NCI-H2107 treated with DMSO at 0.1 percent for 48 hours (cell line): ENCODE results near the gene OR52I1.

Source experiments
- DNase-seq: peaks from one replicate; lab custom pipeline; 2025; ENCODE audit not compliant: unreplicated experiment; lab: John Stamatoyannopoulos, UW

Gene OR52I1

GRCh38 chr11:4593739-4594138 lies at the start of gene OR52I1:
OR52I1 (plus strand) TSS chr11:4594039; CDS start chr11:4594039, 0 bp downstream.
- DNase-seq, result no peak

GRCh38 chr11:4544891-4545290 lies 48.9 kb upstream of the OR52I1 start, which contains the start of gene OR52M1:
OR52M1 (plus strand) TSS chr11:4545191; CDS start chr11:4545191, 0 bp downstream.
- no peak for DNase-seq

- DNase-seq, result no peak
Observed at GRCh38 chr11:4546878-4547277, 47.0 kb upstream of the OR52I1 start.

- DNase-seq, result no peak
Observed at GRCh38 chr11:4547416-4547815, 46.4 kb upstream of the OR52I1 start.

- no peak for DNase-seq
Observed at GRCh38 chr11:4551346-4551979, 42.4 kb upstream of the OR52I1 start.

GRCh38 chr11:4559527-4560440 lies 34.1 kb upstream of the OR52I1 start:
- DNase-seq, result no peak

- DNase-seq, result no peak
Observed at GRCh38 chr11:4560467-4560866, 33.4 kb upstream of the OR52I1 start.

- DNase-seq, result no peak
Observed at GRCh38 chr11:4565371-4565770, 28.5 kb upstream of the OR52I1 start.

GRCh38 chr11:4569075-4569474 lies 24.8 kb upstream of the OR52I1 start:
- DNase-seq, result no peak

- DNase-seq, result no peak
Observed at GRCh38 chr11:4576880-4577279, 17.0 kb upstream of the OR52I1 start.

GRCh38 chr11:4577761-4578160 lies 16.1 kb upstream of the OR52I1 start:
- DNase-seq, result no peak

- no peak for DNase-seq
Observed at GRCh38 chr11:4578624-4579023, 15.2 kb upstream of the OR52I1 start.

- no peak for DNase-seq
Observed at GRCh38 chr11:4580124-4580523, 13.7 kb upstream of the OR52I1 start.

- no peak for DNase-seq
Observed at GRCh38 chr11:4581443-4581842, 12.4 kb upstream of the OR52I1 start, which contains the start of gene OR52I2. OR52I2 (plus strand) TSS chr11:4581743.

- no peak for DNase-seq
Observed at GRCh38 chr11:4589017-4589416, 4.8 kb upstream of the OR52I1 start.

GRCh38 chr11:4605057-4605456 lies 11.2 kb downstream of the OR52I1 start:
- DNase-seq, result no peak

- peak; percentile 31 for DNase-seq
Observed at GRCh38 chr11:4606231-4607015, 12.6 kb downstream of the OR52I1 start.

GRCh38 chr11:4607096-4607495 lies 13.3 kb downstream of the OR52I1 start:
- DNase-seq, result no peak

GRCh38 chr11:4607781-4608666 lies 14.2 kb downstream of the OR52I1 start, which contains the start of gene TRIM68:
TRIM68 (minus strand) TSS chr11:4608231; CDS start chr11:4605504, 2,727 bp downstream.
- DNase-seq, result peak; percentile 67

- no peak for DNase-seq
Observed at GRCh38 chr11:4610258-4610935, 16.6 kb downstream of the OR52I1 start.
